ENCODE measurements around the gene ITGA2. TPM values are rescaled to one million over a fixed set of nuclear protein-coding genes. Genes with fewer than 3 reads are reported as not detected.
"Not testable (repeated sequence)": the region's sequence is repeated elsewhere in the genome, so short reads cannot be mapped to it uniquely, and the experiment has no call there.

Gene ITGA2
- 10.6 TPM for total RNA-seq (ENCODE audit: insufficient read depth, low replicate concordance)

DNA sequence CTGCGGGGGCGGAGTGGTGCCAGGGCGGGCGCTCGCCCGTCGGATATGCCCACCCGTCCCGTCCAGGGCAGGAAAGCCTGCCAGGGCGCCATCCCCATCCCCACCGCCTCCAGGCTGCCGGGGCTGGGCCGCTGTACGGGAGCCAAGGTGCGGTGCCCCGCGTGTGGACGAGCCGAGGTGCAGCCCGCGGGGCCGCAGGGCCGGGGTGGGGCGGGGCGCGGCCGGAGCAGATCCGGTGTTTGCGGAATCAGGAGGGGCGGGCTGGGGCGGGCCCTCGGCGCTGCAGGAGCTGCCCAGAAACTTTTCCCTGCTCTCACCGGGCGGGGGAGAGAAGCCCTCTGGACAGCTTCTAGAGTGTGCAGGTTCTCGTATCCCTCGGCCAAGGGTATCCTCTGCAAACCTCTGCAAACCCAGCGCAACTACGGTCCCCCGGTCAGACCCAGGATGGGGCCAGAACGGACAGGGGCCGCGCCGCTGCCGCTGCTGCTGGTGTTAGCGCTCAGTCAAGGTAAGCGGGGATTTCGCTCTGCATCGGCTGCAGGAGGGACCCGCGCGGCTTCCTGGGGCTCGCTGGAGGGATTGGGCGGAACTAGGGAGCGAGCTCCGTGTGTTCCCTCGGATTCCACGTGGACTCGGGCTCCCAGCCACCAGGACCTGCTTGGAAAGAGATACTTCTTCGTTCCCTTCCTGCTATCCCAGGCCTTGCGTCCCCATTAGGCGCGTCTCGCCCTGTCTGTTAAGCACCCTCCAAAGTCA is at the start of gene ITGA2:
Gene ITGA2, plus strand, starts transcription at position 328 of the 756 bp plus-strand sequence. Its CDS starts 117 bp downstream, at position 445.
- DNase-seq (ENCODE audit: low spot score) = peak; percentile 51

DNA sequence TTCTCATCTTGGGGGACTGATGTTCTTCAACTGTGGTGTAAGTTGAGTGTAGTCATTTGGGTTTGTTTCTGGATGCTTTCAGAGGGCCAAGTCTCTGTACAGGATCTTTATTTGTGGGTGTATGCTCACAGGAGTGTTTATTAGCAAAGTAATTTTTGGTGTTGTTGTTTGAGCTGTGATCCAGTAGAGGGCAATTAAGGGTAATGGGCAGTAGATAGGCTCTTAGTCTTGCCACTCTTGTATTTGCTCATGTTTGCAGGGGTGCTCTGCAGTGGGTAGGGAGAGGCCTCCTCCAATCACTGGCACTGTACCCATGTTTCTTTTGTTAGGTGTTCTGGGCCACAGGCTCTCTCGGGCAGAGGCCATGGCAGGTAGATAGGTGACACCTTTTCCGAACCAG is 45.9 kb upstream of the ITGA2 start:
- DNase-seq (ENCODE audit: low spot score) = no peak

DNA sequence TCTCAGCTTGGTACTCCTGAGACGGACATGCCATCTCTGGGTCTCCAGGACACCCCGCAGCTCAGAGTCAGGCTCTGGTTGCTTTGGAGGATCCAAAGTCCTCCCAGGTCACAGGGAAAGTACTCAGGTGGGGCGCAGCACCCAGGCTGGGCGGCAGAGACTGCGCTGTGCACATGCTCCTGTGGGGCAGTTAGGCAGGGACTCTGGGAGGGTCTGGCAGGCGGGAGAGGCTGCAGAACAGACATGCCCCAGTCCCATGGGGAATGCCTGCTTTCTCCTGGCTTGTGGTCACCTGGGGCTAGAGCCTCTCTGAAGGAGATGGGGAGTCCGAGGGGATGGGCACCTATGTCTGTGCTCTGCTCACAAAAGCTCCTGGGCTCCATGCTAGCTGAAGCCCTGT is 45.3 kb upstream of the ITGA2 start:
- DNase-seq (ENCODE audit: low spot score) = no peak

DNA sequence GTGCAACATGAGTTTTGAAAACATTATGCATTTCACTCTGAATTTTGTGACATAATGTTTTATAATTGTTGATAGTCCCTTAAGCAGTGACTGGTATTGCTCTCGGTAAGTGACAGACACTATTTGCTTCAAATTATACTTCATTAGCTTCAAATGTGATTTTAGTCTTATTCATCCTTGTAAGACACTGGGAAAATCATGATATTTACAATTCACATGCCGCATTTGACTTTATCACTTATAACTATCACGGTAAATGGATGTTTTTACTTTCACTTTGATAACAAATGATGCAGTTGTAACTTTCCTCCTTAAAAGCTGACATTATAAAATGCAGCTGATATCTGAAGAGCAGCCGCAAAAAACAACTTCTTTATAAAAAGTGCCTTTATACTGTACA is 44.1 kb upstream of the ITGA2 start:
- no peak for DNase-seq (ENCODE audit: low spot score)

DNA sequence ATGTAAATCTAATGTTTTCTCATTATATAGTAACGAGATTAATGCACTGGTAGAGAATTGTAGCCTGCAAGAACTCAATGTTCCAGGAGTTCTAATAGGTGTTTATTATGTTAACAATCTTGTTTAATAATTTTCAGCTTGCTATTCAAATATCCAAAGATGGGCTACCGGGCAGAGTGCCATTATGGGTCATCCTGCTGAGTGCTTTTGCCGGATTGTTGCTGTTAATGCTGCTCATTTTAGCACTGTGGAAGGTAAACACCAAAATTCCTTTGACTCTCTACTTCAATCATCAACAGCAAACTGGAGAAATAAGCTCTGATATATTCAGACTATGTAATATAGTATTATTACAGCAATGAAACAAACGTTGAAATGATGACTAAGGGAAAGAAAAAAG is 41.9 kb upstream of the ITGA2 start:
- no peak for DNase-seq (ENCODE audit: low spot score)

DNA sequence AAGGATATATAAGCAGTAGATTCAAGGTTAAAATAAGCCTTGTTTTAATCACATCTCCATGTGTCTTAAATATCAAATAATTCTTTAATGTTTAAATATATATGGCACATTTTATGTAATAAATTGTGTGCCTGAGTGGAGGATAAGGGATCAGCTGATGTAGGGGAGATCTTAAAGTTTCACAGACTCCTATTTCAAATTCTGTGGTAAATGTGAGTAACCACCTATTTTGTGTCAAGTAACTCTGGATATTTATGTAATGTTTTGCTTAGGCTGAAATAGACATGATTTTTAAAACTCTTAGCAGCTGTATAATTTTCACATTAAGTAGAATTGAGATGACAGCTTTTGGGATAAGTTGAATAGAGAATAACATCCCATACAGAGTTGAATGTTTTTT is 41.3 kb upstream of the ITGA2 start:
- no peak for DNase-seq (ENCODE audit: low spot score)

DNA sequence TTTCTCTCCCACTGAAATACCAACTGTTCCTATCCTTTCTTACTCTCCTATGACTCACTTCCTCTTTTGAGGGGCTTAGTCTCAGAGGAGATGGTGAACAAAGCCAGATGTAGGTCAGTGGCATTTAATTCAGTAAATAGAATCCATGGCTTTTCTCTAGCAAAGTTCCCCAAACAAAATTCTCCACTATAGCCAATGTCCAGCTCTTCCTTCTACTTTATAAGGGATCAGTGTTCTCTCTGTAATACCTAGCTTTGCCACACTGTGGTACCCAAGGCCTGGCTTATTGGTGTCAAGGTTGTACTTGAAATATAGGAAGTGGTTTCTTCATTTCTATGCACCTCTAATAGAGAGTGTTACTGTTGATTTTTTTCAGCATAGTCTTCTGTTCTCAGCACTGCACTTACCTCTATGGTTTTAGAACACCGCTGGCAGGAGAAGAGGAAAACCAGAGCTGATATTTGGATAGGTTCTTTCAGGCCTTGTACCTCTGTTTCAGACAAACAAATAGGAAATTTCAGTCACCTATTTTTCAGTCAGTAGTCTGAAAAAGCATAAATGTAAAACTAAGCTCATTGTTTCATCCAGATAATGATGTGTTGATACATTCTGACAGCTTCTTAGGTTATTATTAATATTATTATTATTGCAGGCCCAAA is 40.6 kb upstream of the ITGA2 start:
- DNase-seq (ENCODE audit: low spot score) = peak; percentile 77

DNA sequence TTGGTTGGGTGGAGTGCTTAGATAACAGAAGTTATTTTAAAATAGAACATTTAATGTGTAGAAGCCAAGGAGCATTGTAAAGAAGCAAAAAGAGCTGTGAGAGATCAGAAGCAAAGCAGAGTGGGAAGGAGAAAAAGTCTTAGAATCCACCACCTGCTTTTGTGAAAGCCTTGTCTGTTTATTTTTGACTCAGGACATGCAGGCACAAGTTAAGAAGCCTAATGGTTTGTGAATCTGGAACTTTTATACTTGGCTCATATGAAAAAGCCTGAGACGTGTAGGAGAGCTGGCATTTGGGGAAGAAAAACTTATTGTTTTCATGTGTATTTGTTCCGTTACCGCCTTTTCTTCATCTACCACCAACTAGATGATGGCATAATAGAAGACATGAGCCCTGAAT is 38.5 kb upstream of the ITGA2 start:
- no peak for DNase-seq (ENCODE audit: low spot score)

DNA sequence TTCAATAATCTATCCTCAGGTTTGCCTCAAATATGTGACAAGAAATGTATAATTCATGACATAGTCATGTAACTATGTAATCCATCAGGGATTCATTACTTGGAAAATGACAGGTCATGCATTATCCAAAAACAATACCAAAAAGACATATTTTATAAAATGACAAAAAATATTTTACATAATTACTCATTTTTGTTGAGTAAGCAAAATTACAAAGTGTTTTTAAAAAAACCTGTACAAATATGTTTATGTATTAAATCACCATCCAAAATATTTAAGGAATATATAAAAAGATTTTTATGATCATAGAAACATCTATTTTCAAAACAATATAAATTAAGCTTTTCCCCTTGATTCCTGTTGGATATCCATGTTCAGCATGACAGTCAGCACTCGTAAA is 36.7 kb upstream of the ITGA2 start:
- DNase-seq (ENCODE audit: low spot score) = no peak

DNA sequence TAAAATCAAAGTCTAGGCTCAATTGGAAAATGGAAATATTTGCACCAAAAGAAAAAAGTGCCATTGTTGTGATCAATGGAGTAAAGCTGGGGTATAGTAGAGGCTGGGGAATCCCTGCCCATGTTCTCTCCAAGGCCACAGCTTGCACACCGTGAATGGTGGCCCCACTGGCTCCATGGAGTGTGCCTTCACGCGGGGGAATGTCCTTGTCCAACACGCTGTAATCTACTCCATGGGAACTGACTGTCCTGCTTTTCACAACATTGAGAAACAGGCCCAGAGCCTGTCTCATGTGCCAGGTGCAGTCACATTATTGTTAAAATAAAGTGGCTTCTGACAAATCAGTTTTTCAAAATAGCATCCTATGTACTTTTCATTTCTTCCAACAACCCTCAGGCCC is 33.1 kb upstream of the ITGA2 start:
- no peak for DNase-seq (ENCODE audit: low spot score)

DNA sequence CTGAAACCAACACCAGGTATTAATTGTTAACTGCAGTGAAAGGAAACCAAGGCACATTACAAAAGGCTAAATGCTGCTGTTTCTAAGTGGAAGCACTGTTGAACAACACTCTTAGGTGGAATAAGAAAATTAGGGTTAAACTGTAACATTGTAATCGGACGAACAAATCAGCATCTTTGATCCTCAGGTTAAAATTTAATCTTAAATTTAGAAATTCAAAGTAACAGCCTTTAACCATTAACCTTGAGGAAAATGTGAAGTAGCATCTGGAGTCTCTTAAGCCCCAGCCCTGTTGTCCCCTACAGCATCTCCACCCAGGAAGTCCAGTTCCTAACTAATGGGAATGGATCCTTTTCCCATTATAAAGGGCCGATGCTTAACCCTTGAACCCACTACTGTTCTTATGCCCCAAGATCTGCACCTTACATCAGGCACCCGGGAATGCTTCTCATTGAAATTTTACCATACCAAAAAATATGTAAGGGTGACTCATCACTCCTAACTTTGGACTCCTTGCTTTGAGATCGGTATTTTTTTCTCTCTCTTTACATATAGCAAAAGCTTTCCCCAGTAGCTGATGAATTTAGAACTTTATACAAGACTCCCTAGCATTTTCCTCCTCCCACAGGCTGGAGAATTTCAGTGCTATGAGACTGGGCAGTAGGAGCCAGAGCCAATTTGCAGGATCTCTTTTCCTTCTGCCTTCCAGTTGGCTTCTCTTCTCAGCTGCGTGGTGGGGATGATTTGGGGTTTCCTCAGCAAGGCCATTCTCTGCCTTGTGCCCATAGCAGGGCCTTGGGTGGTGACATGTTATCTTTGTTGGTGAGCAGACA is 32.0 kb upstream of the ITGA2 start:
- DNase-seq (ENCODE audit: low spot score) = no peak

DNA sequence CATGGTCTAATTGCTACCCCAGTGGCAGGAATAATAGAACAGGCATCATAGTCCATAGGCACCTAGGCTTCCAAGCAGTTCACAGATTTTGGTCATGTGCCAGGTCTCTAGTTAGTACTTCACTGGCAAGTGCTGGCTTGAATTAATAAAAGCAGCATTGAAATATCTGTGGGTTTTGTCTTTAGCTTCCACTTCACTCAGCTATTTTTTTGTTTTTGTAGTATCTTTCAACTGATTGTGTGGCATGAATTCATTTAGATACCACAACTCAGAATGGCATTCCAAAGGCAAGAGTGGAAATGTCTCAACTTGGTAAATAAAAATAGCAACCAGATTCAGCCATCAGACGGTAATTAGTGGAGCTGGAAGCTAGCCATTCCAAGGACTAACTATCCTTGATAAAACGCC is 27.9 kb upstream of the ITGA2 start:
- no peak for DNase-seq (ENCODE audit: low spot score)

DNA sequence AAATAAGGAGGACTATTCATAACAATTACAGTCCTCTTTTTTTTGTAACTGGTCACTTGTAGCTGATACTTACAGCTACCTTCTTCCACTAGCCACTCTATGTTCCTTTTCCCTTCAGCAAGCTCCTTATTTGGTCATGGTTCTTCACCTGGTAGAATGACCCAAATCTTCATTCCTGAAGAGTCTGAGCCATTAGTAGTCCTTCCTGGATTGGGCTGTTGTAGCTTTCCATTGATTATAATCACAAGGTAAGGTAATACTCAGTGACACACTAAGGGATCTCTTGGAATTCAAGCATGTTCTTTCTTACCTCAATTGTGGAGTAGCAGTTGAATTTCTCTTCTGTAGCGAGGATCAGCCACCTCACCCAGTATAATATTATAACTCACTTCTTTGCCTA is 25.5 kb upstream of the ITGA2 start:
- DNase-seq (ENCODE audit: low spot score) = no peak

DNA sequence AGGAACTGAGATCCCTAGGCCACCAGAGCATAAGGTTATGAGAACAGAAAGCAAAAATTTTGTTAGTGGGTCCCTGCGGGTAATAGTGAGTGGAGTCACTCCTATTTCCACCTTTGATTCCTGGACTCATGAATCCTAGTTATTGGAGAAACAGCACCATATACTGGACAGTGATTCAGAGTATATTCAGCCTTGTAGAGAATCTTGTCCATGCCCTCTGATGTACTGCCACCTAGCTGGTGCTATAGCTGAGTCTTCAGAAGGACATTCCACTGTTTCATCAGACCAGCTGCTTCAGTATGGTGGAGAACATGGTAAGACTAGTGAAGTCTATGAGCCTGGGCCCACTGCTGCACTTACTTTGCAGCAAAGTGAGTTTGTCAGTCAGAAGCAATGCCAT is 25.0 kb upstream of the ITGA2 start:
- DNase-seq (ENCODE audit: low spot score) = no peak

DNA sequence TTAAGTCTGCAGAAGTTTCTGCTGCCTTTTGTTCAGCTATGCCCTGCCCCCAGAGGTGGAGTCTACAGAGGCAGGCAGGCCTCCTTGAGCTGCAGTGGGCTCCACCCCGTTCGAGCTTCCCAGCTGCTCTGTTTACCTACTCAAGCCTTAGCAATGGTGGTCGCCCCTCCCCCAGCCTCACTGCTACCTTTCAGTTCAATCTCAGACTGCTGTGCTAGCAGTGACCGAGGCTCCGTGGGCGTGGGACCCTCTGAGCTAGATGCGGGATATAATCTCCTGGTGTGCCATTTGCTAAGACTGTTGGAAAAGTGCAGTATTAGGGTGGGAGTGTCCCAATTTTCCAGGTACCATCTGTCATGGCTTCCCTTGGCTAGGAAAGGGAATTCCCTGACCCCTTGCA is 13.0 kb upstream of the ITGA2 start:
- DNase-seq (ENCODE audit: low spot score) = not testable (repeated sequence)

DNA sequence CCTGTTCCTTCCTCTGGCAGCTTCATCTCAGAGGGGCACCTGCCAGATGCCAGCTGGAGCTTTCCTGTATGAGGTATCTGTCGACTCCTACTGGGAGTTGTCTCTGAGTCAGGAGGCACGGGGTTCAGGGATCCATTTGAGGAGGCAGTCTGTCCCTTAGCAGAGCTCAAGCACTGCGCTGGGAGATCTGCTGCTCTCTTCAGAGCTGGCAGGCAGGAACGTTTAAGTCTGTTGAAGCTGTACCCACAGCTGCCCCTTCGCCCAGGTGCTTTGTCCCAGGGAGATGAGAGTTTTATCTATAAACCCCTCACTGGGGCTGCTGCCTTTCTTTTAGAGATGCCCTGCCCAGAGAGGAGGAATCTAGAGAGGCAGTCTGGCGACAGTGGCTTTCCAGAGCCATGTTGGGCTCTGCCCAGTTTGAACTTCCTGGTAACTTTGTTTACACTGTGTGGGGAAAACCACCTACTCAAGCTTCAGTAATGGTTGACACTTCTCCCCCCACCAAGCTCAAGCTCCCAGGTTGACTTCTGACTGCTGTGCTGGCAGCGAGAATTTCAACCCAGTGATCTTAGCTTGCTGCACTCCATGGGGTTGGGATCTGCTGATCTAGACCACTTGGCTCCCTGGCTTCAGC is 11.8 kb upstream of the ITGA2 start:
- DNase-seq (ENCODE audit: low spot score) = no peak

DNA sequence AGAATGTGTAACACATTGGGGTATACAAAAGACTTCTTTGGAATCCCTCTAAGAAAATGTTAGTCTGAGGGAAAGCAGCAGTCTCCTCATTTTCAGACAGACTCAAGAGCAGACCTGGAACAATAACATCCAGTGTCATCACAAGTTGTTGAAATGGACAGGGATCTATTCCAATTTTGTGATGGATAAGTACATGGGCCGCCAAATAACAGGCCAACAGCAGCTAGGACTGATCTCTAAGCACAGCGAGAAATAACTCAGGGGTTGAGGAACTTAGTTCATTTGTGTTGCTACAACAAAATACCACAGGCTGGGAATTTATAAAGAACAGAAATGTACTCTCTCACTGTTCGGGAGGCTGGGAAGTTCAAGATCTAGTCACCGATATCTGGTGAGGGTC is 7.6 kb upstream of the ITGA2 start:
- DNase-seq (ENCODE audit: low spot score) = no peak

DNA sequence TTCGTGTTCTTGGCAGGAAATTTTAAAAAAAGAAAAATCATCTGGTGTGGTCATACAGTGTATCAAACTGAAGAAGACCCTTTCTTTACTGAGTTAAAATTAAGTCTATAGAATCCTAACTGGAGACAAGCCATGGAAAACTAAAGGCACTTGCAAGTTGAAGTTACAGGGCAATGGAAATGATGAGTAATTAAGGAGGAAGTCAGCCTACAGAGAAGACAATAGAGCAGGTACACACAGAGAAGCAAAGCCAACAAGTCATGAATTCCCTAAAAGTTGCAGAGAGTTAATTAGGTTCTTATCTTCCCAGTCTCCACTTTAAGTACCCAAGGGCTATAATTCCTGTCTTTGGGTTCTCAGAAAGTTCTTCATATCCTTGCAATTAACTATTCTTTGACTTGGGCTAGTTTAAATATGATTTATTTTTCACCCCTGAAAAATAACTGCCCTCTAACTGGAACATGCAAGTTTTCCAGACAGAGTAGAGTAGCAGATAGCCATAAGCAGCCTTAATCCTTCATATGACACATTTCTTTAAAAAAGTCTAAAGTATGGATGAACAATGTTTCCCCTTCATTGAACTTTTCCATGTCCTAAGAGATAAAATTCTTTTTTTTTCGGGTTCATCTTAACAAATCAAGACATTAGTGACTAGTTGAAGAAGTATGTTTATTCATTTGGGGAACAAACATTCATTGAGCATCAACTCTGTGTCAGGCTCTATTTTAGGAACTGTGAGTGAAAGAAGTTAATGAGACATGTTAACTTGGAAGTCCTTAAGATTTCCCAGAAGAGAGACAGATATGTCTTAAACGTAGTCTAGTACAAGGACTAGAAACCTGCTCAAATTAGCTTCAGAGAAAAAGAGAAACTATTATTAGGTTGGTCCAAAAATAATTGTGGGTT is 5.2 kb upstream of the ITGA2 start:
- DNase-seq (ENCODE audit: low spot score) = no peak

DNA sequence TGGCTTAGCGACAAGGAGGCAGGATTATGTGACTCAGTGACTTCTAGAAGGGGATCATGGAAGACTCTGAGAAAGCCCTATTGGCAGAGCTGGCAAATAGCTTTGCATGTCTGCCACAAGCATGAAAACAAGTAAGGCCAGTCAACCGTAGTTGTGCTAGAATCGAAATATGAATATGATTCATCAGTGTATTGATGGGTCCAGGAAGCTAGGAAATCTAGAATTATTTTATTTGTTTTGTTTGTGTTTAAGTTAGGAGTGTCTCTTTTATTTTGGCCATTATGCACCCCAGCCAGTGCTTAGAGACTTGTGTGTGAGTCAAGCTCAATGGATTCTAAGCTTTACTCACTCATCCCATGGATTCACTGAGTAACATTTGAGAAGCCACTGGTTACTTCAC is 3.8 kb upstream of the ITGA2 start:
- no peak for DNase-seq (ENCODE audit: low spot score)

DNA sequence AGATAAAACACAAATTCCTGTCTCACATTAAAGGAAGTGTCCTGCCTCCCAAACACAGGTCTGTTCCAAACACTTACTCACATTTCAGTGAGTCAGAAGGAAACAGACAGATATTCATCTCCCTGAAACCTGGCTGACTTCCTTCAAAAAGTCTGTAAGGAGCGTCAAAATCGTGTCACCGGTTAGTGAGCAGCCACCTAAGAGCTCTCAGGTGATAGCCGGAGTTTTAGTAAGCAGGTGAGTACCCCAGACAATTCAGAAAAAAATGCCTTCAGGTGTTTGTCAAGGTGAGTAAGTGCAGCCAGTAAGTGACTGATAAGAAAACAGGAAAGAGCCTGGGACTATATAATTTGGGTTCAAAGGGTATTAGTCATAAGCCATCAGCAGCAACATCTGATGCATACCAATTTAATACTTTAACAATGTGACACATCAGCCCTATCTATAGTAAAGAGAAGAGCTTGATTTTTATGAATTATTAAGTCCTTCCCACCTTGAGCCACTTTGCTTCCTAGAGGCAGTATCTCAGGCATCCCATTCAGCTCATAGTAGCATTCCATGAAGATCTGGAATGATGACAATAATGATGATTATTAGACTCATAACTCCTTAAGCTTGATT is 1.3 kb upstream of the ITGA2 start:
- DNase-seq (ENCODE audit: low spot score) = peak; percentile 20

Measured in umbilical cord (tissue), 2 donors.